Epidermal melanocyte (primary cell): ENCODE measurements around the gene FGG.
"Not testable (repeated sequence)": the region's sequence is repeated elsewhere in the genome, so short reads cannot be mapped to it uniquely, and the experiment has no call there.

Experiments used
- DNase-seq: peaks from one replicate; pipeline ENCODE4 v3.0.0; 2011; ENCODE audit warnings: low spot score; ENCODE audit not compliant: insufficient read length

FGG gene

GRCh38 chr4:154611833-154612232 lies 623 bp downstream of the FGG start:
- DNase-seq = no peak

GRCh38 chr4:154610582-154610981 lies 1.9 kb downstream of the FGG start:
- no peak for DNase-seq

GRCh38 chr4:154609532-154609931 lies 2.9 kb downstream of the FGG start:
- no peak for DNase-seq

- DNase-seq = no peak
These were observed 3.8 kb downstream of the FGG start for GRCh38 chr4:154608361-154609252.

GRCh38 chr4:154606728-154607723 lies 5.4 kb downstream of the FGG start:
- no peak for DNase-seq

GRCh38 chr4:154604696-154605200 lies 7.7 kb downstream of the FGG start:
- DNase-seq = no peak

GRCh38 chr4:154603033-154603943 lies 9.2 kb downstream of the FGG start:
- no peak for DNase-seq

- no peak for DNase-seq
These were observed 9.9 kb downstream of the FGG start for GRCh38 chr4:154602404-154603020.

- DNase-seq = no peak
These were observed 14.4 kb downstream of the FGG start for GRCh38 chr4:154597798-154598774.

GRCh38 chr4:154597281-154597680 lies 15.2 kb downstream of the FGG start:
- not testable (repeated sequence) for DNase-seq

- DNase-seq = no peak
These were observed 16.6 kb downstream of the FGG start for GRCh38 chr4:154595807-154596206.

GRCh38 chr4:154594343-154594742 lies 18.1 kb downstream of the FGG start:
- DNase-seq = not testable (repeated sequence)

GRCh38 chr4:154593868-154594267 lies 18.6 kb downstream of the FGG start:
- DNase-seq = no peak

GRCh38 chr4:154591890-154592289 lies 20.6 kb downstream of the FGG start:
- DNase-seq = no peak

- no peak for DNase-seq
These were observed 22.0 kb downstream of the FGG start, which contains the start of gene FGA for GRCh38 chr4:154590329-154591006. TSS of gene FGA (minus strand) at chr4:154590742. CDS start at chr4:154590687, 55 bp downstream.

GRCh38 chr4:154589296-154590197 lies 22.9 kb downstream of the FGG start:
- no peak for DNase-seq

GRCh38 chr4:154588198-154588597 lies 24.3 kb downstream of the FGG start:
- DNase-seq = no peak
